Colonic mucosa (tissue), 4 donors: ENCODE measurements around the gene FGFR4. TPM values are rescaled to one million over a fixed set of nuclear protein-coding genes. Genes with fewer than 3 reads are reported as not detected.

Experiments
- DNase-seq: peaks from one replicate; pipeline ENCODE4 v3.0.0-alpha.2; 2020
- H3K27ac ChIP-seq: fragments of 200-600 bp; one replicate; pipeline ENCODE4 v1.8.0; 2021
- H3K27me3 ChIP-seq: fragments of 200-600 bp; one replicate; pipeline ENCODE4 v1.8.0; 2021
- H3K36me3 ChIP-seq: fragments of 200-600 bp; one replicate; pipeline ENCODE4 v1.8.0; 2021
- H3K4me1 ChIP-seq: fragments of 200-600 bp; one replicate; pipeline ENCODE4 v1.8.0; 2021; ENCODE audit warnings: mild to moderate bottlenecking
- H3K4me3 ChIP-seq: fragments of 200-600 bp; one replicate; pipeline ENCODE4 v1.8.0; 2021
- H3K9ac ChIP-seq, 2 donors: one replicate each; pipeline ENCODE4 v1.7.0; 2013; ENCODE audit warnings: control low read depth in 2 of 2, low read depth in 2 of 2, low read length in 2 of 2
- H3K9me3 ChIP-seq: fragments of 200-600 bp; one replicate; pipeline ENCODE4 v1.8.0; 2021
- CTCF ChIP-seq: fragments of 200-600 bp; IDR thresholded peaks from one replicate; pipeline ENCODE4 v1.8.0; 2022; ENCODE audit warnings: antibody characterized with exemption, mild to moderate bottlenecking
- intact Hi-C: fragments of 100-400 bp; cut with DNase I; formaldehyde crosslinking; loops from one replicate; pipeline ENCODE4 v1.14.1; 2022
- total RNA-seq, 2 donors: library from RNA; stranded (reverse); fragmentation: NEBNext Ultra II Directional in 1 of 2; extraction: Animal tissue kit (Norgen Biotek cat#: 25700) in 1 of 2; gene quantifications; one replicate each; pipeline ENCODE4 v1.2.1, GENCODE V29; 2021
- donor health status: healthy.
- donor health status: DM: no; HTN: no; CAD: no.
- donor health status: DM: no; HTN: no; CAD: no.

FGFR4 gene
- total RNA-seq, 2 donors from 2014 or later, result 58.7 to 118 TPM

GRCh38 chr5:177140312-177140711 is 53.6 kb downstream of the FGFR4 start:
- Histone ChIP-seq H3K27me3 (no peaks in the 10 kb centered on the region), H3K9me3 (no peaks in the 10 kb centered on the region), H3K27ac (no peak overlapping the region), H3K9ac (no peak overlapping the region), H3K4me3 (no peak overlapping the region), H3K4me1 (peaks cover 14% of the 10 kb centered on the region), H3K36me3 (no peaks in the 10 kb centered on the region)
- intact Hi-C loops, result no loop called here
- TF ChIP-seq CTCF, result no peak
- no peak for DNase-seq

GRCh38 chr5:177141496-177141895 is 54.8 kb downstream of the FGFR4 start:
- Histone ChIP-seq H3K4me1 (peaks cover 4% of the 10 kb centered on the region), H3K27ac (no peak overlapping the region), H3K4me3 (no peak overlapping the region), H3K9ac (no peak overlapping the region), H3K36me3 (no peaks in the 10 kb centered on the region), H3K27me3 (no peaks in the 10 kb centered on the region), H3K9me3 (no peaks in the 10 kb centered on the region)
- no peak for TF ChIP-seq CTCF
- intact Hi-C loops, result no loop called here
- no peak for DNase-seq

- Histone ChIP-seq H3K9ac (no peak overlapping the region), H3K27ac (no peak overlapping the region), H3K36me3 (no peaks in the 10 kb centered on the region), H3K27me3 (no peaks in the 10 kb centered on the region), H3K4me3 (no peak overlapping the region), H3K9me3 (no peaks in the 10 kb centered on the region), H3K4me1 (peaks cover 2% of the 10 kb centered on the region)
- intact Hi-C loops, result no loop called here
- DNase-seq, result no peak
- no peak for TF ChIP-seq CTCF
These were observed 55.4 kb downstream of the FGFR4 start for GRCh38 chr5:177142098-177142611.

GRCh38 chr5:177142778-177143177 is 56.1 kb downstream of the FGFR4 start:
- no peak overlapping the region for H3K9ac ChIP-seq
- TF ChIP-seq CTCF, result no peak
- intact Hi-C loops, result no loop called here
- H3K27ac ChIP-seq, result no peak overlapping the region
- DNase-seq, result no peak
- H3K9me3 ChIP-seq, result no peaks in the 10 kb centered on the region
- H3K27me3 ChIP-seq, result no peaks in the 10 kb centered on the region
- H3K36me3 ChIP-seq, result no peaks in the 10 kb centered on the region
- no peaks in the 10 kb centered on the region for H3K4me1 ChIP-seq
- no peak overlapping the region for H3K4me3 ChIP-seq

GRCh38 chr5:177146891-177147638 is 60.4 kb downstream of the FGFR4 start:
- H3K27me3 ChIP-seq, result no peaks in the 10 kb centered on the region
- H3K36me3 ChIP-seq, result no peaks in the 10 kb centered on the region
- no peak overlapping the region for H3K27ac ChIP-seq
- no peak for DNase-seq
- H3K9me3 ChIP-seq, result no peaks in the 10 kb centered on the region
- TF ChIP-seq CTCF, result no peak
- H3K4me3 ChIP-seq, result no peak overlapping the region
- H3K4me1 ChIP-seq, result no peaks in the 10 kb centered on the region
- intact Hi-C loops, result no loop called here
- H3K9ac ChIP-seq, result no peak overlapping the region

Other genes starting within 250 kb of the FGFR4 start
- 1 to 10 TPM; 1.6 to 3.0 TPM for gene HK3, start 187.6 kb upstream of the FGFR4 start, total RNA-seq
- 10 to 100 TPM; 30.0 to 31.6 TPM for gene UIMC1, start 80.1 kb upstream of the FGFR4 start, total RNA-seq
- 10 to 100 TPM in 1 of 2 donors, 1 to 10 TPM in 1; 9.1 to 11.2 TPM for gene ZNF346, start 64.2 kb upstream of the FGFR4 start, total RNA-seq
- gene NSD1, start 46.9 kb downstream of the FGFR4 start, total RNA-seq, result 10 to 100 TPM; 53.0 to 77.9 TPM
- gene RAB24, start 216.8 kb downstream of the FGFR4 start, total RNA-seq, result 10 to 100 TPM; 32.9 to 39.5 TPM
- 100 to 1,000 TPM; 245 to 396 TPM for gene PRELID1, start 216.9 kb downstream of the FGFR4 start, total RNA-seq
- gene MXD3, start 225.0 kb downstream of the FGFR4 start, total RNA-seq, result 10 to 100 TPM in 1 of 2 donors, 1 to 10 TPM in 1; 9.3 to 36.4 TPM